ENCODE results near the gene DST. TPM values are rescaled to one million over a fixed set of nuclear protein-coding genes. Genes with fewer than 3 reads are reported as not detected.

The DST gene
- total and polyA plus RNA-seq, 2 of the 8 experiments (the other 6 are each of a cell fraction or from before 2014, with no cell fraction given), result 49.4 to 116 TPM

GRCh38 chr6:56671651-56672461 is 29.2 kb upstream of the DST start:
- H3K56ac ChIP-seq (replicated peaks; ENCODE audit: insufficient read length, low read depth, low read length), result no peak overlapping the region
- H3K36me3 ChIP-seq (ENCODE audit: control insufficient read depth in 2 of 4, insufficient read depth in 4 of 4, low read length in 3 of 4), result peaks cover 0 to 5% (median 2%) of the 10 kb centered on the region in 4 experiments; a peak in 3 of 8 replicates
- H3K9ac ChIP-seq (replicated peaks in 1 of 4; ENCODE audit: extremely low read depth in 1 of 4, low read depth in 3 of 4, low read length in 3 of 4), result no peak overlapping the region
- H3K23me2 ChIP-seq (ENCODE audit: low read depth, low read length), result no peaks in the 10 kb centered on the region
- H2BK15ac ChIP-seq (ENCODE audit: low read length), result no peak overlapping the region
- CTCF ChIA-PET (ENCODE audit: partially characterized antibody), result interaction anchor here (0.6 to 2.1 kb wide), 4 partner anchors 10 to 252 kb away, joined by 5 to 9 read pairs (median 6); no protein-coding TSS in a partner anchor
- POLR2A ChIA-PET (ENCODE audit: partially characterized antibody), result interaction anchor here (0.6 kb wide), 1 partner anchor 12 kb away, joined by 3 read pairs; no protein-coding TSS in a partner anchor
- peaks cover 0 to 10% of the 10 kb centered on the region in 2 experiments; a peak in 1 of 4 replicates for H3K79me2 ChIP-seq (ENCODE audit: control insufficient read depth in 1 of 2, insufficient read depth in 2 of 2, low read length in 2 of 2)
- no peak overlapping the region for H3K4me2 ChIP-seq (ENCODE audit: insufficient read depth in 1 of 2, low read depth in 2 of 2, low read length in 2 of 2)
- no peak for DNase-seq (ENCODE audit: low read depth in 1 of 2, low spot score in 2 of 2)
- no peak overlapping the region for H4K8ac ChIP-seq (ENCODE audit: extremely low read depth, insufficient read depth, low read length)
- no peak overlapping the region for H3K23ac ChIP-seq (ENCODE audit: insufficient read length)
- no peak overlapping the region for H4K5ac ChIP-seq (ENCODE audit: insufficient read length, low read depth, low read length)
- H3K18ac ChIP-seq (ENCODE audit: extremely low read depth, low read length), result no peak overlapping the region
- no peak overlapping the region for H2BK5ac ChIP-seq (ENCODE audit: low read depth, low read length)
- H4K20me1 ChIP-seq (replicated peaks in 1 of 2; ENCODE audit: control insufficient read depth in 1 of 2, insufficient read depth in 2 of 2, low read length in 2 of 2), result no peaks in the 10 kb centered on the region
- H3K27ac ChIP-seq (ENCODE audit: low read depth, low read length), result no peak overlapping the region
- no peak for FAIRE-seq
- H3K14ac ChIP-seq (ENCODE audit: insufficient read length), result no peak overlapping the region
- no peaks in the 10 kb centered on the region for H3K27me3 ChIP-seq (replicated peaks in 1 of 4; ENCODE audit: control insufficient read depth in 3 of 4, extremely low read depth in 1 of 4, insufficient read depth in 3 of 4, low read length in 3 of 4)
- no peak overlapping the region for H2BK20ac ChIP-seq (ENCODE audit: low read length)
- no peaks in the 10 kb centered on the region for H3K4me1 ChIP-seq (replicated peaks in 1 of 4; ENCODE audit: control insufficient read depth in 3 of 4, insufficient read depth in 4 of 4, low read length in 3 of 4)
- H3K4me3 ChIP-seq (ENCODE audit: extremely low read depth in 1 of 4, insufficient read depth in 2 of 4, low read depth in 3 of 4, low read length in 4 of 4), result no peak overlapping the region
- no peaks in the 10 kb centered on the region for H3K79me1 ChIP-seq (ENCODE audit: low read depth, low read length)
- no peak overlapping the region for H2AK5ac ChIP-seq (ENCODE audit: low read depth, low read length)
- no peaks in the 10 kb centered on the region for H3K9me3 ChIP-seq (ENCODE audit: insufficient read depth in 2 of 2, low read depth in 1 of 2, low read length in 1 of 2)
- H4K91ac ChIP-seq (replicated peaks; ENCODE audit: insufficient read length, low read length), result no peak overlapping the region
- H2BK12ac ChIP-seq (ENCODE audit: low read depth, low read length), result no peak overlapping the region
- no peak overlapping the region for H2BK120ac ChIP-seq (replicated peaks; ENCODE audit: low read depth, low read length)
- no peak overlapping the region for H2AFZ ChIP-seq (ENCODE audit: low read length)
- 90% methylated on average over 6 of the region's 6 CpGs; no CpG with 5 or more reads in 1 of the 2 experiments for WGBS, 2 experiments (ENCODE audit: extremely low coverage in 1 of 2, insufficient coverage in 1 of 2, insufficient read length in 1 of 2, insufficient replicate concordance in 2 of 2, low coverage in 1 of 2, low lambda C conversion rate in 2 of 2, missing lambda C conversion rate in 1 of 2)
- no peak overlapping the region for H3K4ac ChIP-seq (replicated peaks; ENCODE audit: insufficient read length, low read depth, low read length)
- no peak for TF ChIP-seq SP4 (IDR thresholded peaks at IDR 0.05; ENCODE audit: low read length)
- no peak for TF ChIP-seq TEAD4 (IDR thresholded peaks at IDR 0.05; ENCODE audit: low read depth, low read length)
- TF ChIP-seq CHD2 (IDR thresholded peaks at IDR 0.05; ENCODE audit: low read length), result no peak
- TF ChIP-seq GABPA (IDR thresholded peaks at IDR 0.05; ENCODE audit: borderline replicate concordance, insufficient read depth, low read length), result no peak
- no peak for TF ChIP-seq NRF1 (IDR thresholded peaks at IDR 0.05; ENCODE audit: low read depth, low read length)
- TF ChIP-seq HDAC6 (IDR thresholded peaks at IDR 0.05; ENCODE audit: low read depth, low read length), result no peak
- no peak for TF ChIP-seq TBP (IDR thresholded peaks at IDR 0.05; ENCODE audit: low read depth, low read length)
- TF ChIP-seq CTCF (IDR thresholded peaks at IDR 0.05; ENCODE audit: control extremely low read depth in 1 of 3, insufficient read depth in 1 of 3, low read depth in 1 of 3, low read length in 3 of 3), result no peak
- TF ChIP-seq BCL11A (IDR thresholded peaks at IDR 0.05; ENCODE audit: low read depth in 2 of 2, low read length in 2 of 2), result no peak
- TF ChIP-seq SIN3A (conservative IDR thresholded peaks at IDR 0.05 in 1 of 2, IDR thresholded peaks at IDR 0.05 in 1 of 2; ENCODE audit: low read depth in 1 of 2, low read length in 2 of 2), result no peak
